Cardiac muscle cell (in vitro differentiated cells and primary cell): Measurements from ENCODE around the gene PCDHGA5. TPM values are rescaled to one million over a fixed set of nuclear protein-coding genes. Genes with fewer than 3 reads are reported as not detected.
"Not testable (repeated sequence)": the region's sequence is repeated elsewhere in the genome, so short reads cannot be mapped to it uniquely, and the experiment has no call there.

Experiments
- DNase-seq, 2 donors: peaks; one replicate each; pipeline versions ENCODE4 v3.0.0 to v3.0.0-alpha.2; 2010 to 2017; ENCODE audit warnings: low read depth in 1 of 2, low spot score in 1 of 2
- H3K27ac ChIP-seq: fragments of 200-600 bp; sonication (generic); 2 replicates; pipeline ENCODE4 v1.5.1; 2016
- H3K27me3 ChIP-seq: fragments of 200-600 bp; sonication (generic); 2 replicates; pipeline ENCODE4 v1.6.0; 2016; ENCODE audit warnings: control low read depth
- H3K36me3 ChIP-seq: fragments of 200-600 bp; sonication (generic); 2 replicates; pipeline ENCODE4 v1.5.1; 2016; ENCODE audit warnings: control low read depth
- H3K4me1 ChIP-seq: fragments of 200-600 bp; sonication (generic); 2 replicates; pipeline ENCODE4 v1.8.1; 2017; ENCODE audit warnings: low read depth, mild to moderate bottlenecking, mixed run types
- H3K4me3 ChIP-seq: fragments of 200-600 bp; sonication (generic); 2 replicates; pipeline ENCODE4 v1.5.1; 2016; ENCODE audit warnings: mild to moderate bottlenecking
- H3K9me3 ChIP-seq: fragments of 200-600 bp; sonication (generic); 2 replicates; pipeline ENCODE4 v1.5.1; 2017; ENCODE audit warnings: low read depth, mild to moderate bottlenecking, control low read depth
- polyA plus RNA-seq: library from polyadenylated mRNA; unstranded; fragments of >200 nt; fragmentation: Nextera tagmentation; extraction: Ambion mirVana; gene quantifications from 2 replicates; pipeline ENCODE4 v1.2.1, GENCODE V29; 2016
- total RNA-seq: library from RNA; depleted of rRNA; stranded (reverse); fragments of >200 nt; gene quantifications from 2 replicates; pipeline ENCODE4 v1.2.3, GENCODE V29; 2016
- TF ChIP-seq, protein P1 (sequence below): IDR thresholded peaks from 2 replicates; pipeline ENCODE4 v1.5.1; 2012; ENCODE audit warnings: low read depth, mild to moderate bottlenecking, low read length

PCDHGA5 gene
- total and polyA plus RNA-seq, 2 experiments from 2014 or later: 0.09 to 1.2 TPM

DNA sequence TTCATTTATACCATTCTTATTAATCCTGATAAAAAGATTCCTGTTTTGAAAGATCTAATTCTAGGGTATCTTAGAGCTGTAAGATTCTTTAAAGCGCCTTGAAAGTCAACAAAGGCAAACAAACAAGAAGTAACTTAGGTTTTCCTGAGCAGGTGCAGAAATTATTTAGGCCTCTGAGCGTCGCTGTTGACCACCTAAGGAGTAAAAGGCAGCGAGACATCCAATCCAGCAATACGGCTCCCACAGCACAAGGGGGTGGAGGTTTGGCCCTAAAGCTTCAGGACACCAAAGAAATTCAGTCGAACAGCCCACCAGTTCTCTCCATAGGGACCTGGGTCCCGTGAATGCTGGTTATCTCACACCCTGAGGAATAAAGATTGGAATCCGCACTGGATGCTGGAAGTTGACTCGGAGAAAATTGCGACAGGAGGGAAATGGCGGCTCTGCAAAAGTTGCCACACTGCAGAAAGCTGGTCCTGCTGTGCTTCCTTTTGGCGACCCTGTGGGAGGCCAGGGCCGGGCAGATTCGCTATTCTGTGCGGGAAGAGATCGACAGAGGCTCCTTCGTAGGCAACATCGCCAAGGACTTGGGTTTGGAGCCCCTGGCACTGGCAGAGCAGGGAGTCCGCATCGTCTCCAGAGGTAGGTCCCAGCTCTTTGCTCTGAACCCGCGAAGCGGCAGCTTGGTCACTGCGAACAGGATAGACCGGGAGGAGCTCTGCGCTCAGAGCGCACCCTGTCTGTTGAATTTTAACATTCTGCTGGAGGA, 25.2 kb upstream of the PCDHGA5 start, which contains the start of gene PCDHGA2:
PCDHGA2 (plus strand) TSS at position 223 of the 769 bp plus-strand sequence.
- no peak within 1 kb of the TSS for H3K27ac ChIP-seq
- DNase-seq: peak in 1 of 2 donors; percentile 66
- H3K27me3 ChIP-seq: no peaks in the 10 kb centered on the region
- H3K36me3 ChIP-seq: no peaks in the 10 kb centered on the region
- no peaks in the 10 kb centered on the region for H3K4me1 ChIP-seq
- no peak within 1 kb of the TSS for H3K4me3 ChIP-seq
- no peaks in the 10 kb centered on the region for H3K9me3 ChIP-seq
- TF ChIP-seq, protein P1, sequence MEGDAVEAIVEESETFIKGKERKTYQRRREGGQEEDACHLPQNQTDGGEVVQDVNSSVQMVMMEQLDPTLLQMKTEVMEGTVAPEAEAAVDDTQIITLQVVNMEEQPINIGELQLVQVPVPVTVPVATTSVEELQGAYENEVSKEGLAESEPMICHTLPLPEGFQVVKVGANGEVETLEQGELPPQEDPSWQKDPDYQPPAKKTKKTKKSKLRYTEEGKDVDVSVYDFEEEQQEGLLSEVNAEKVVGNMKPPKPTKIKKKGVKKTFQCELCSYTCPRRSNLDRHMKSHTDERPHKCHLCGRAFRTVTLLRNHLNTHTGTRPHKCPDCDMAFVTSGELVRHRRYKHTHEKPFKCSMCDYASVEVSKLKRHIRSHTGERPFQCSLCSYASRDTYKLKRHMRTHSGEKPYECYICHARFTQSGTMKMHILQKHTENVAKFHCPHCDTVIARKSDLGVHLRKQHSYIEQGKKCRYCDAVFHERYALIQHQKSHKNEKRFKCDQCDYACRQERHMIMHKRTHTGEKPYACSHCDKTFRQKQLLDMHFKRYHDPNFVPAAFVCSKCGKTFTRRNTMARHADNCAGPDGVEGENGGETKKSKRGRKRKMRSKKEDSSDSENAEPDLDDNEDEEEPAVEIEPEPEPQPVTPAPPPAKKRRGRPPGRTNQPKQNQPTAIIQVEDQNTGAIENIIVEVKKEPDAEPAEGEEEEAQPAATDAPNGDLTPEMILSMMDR: peak; percentile 55

GRCh38 chr5:141340781-141341354, 23.1 kb upstream of the PCDHGA5 start:
- not testable (repeated sequence) for H3K36me3 ChIP-seq, H3K9me3 ChIP-seq

GRCh38 chr5:141342773-141343172, 21.2 kb upstream of the PCDHGA5 start:
- Histone ChIP-seq H3K4me3 (no peak overlapping the region), H3K9me3 (no peaks in the 10 kb centered on the region), H3K27me3 (no peaks in the 10 kb centered on the region), H3K4me1 (no peaks in the 10 kb centered on the region), H3K36me3 (no peaks in the 10 kb centered on the region), H3K27ac (peak overlapping the region; percentile 60)
- TF ChIP-seq, protein P1: no peak
- DNase-seq: peak in 1 of 2 donors; percentile 20

More at GRCh38 chr5:141340781-141341354, 23.1 kb upstream of the PCDHGA5 start:
- H3K27me3 ChIP-seq, H3K4me3 ChIP-seq, H3K4me1 ChIP-seq, DNase-seq, H3K27ac ChIP-seq: not testable (repeated sequence)

- TF ChIP-seq, protein P1: peak; percentile 42
- H3K9me3 ChIP-seq: no peaks in the 10 kb centered on the region
- peak in 1 of 2 donors; percentile 63 for DNase-seq
- peak within 1 kb of the TSS; percentile 60 for H3K27ac ChIP-seq
- H3K4me1 ChIP-seq: no peaks in the 10 kb centered on the region
- no peaks in the 10 kb centered on the region for H3K27me3 ChIP-seq
- no peaks in the 10 kb centered on the region for H3K36me3 ChIP-seq
- no peak within 1 kb of the TSS for H3K4me3 ChIP-seq
Measured at GRCh38 chr5:141343242-141343952, 20.6 kb upstream of the PCDHGA5 start, which contains the start of gene PCDHGA3. Gene PCDHGA3, plus strand, starts transcription at chr5:141343829. Its CDS starts 205 bp downstream, at chr5:141344034.

GRCh38 chr5:141343953-141344463, 20.0 kb upstream of the PCDHGA5 start:
- no peak for DNase-seq
- Histone ChIP-seq H3K4me1 (no peaks in the 10 kb centered on the region), H3K27me3 (no peaks in the 10 kb centered on the region), H3K36me3 (no peaks in the 10 kb centered on the region), H3K9me3 (no peaks in the 10 kb centered on the region), H3K4me3 (no peak overlapping the region), H3K27ac (peak overlapping the region; percentile 60)
- TF ChIP-seq, protein P1: no peak
